AG10803 (cell line): ENCODE measurements around the gene PCDHA4.

ENCODE experiments used
- DNase-seq: peaks from one replicate; pipeline ENCODE4 v3.0.0; 2010; ENCODE audit warnings: low read depth
- H3K4me3 ChIP-seq: 2 replicates; pipeline ENCODE4 v1.5.1; 2011; ENCODE audit warnings: mild to moderate bottlenecking, low read length, control low read depth
- TF ChIP-seq, protein P1 (sequence below): conservative IDR thresholded peaks from 2 replicates; pipeline ENCODE4 v1.5.1; 2011; ENCODE audit warnings: mild to moderate bottlenecking, low read length, control low read depth, inconsistent platforms

PCDHA4 gene

DNA sequence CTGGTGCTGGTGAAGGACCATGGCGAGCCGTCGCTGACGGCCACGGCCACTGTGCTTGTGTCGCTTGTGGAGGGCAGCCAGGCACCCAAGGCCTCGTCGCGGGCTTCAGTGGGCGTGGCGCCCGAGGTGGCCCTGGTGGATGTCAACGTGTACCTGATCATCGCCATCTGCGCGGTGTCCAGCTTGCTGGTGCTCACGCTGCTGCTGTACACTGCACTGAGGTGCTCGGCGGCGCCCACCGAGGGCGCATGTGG is 51.0 kb downstream of the PCDHA4 start:
- TF ChIP-seq, protein P1, sequence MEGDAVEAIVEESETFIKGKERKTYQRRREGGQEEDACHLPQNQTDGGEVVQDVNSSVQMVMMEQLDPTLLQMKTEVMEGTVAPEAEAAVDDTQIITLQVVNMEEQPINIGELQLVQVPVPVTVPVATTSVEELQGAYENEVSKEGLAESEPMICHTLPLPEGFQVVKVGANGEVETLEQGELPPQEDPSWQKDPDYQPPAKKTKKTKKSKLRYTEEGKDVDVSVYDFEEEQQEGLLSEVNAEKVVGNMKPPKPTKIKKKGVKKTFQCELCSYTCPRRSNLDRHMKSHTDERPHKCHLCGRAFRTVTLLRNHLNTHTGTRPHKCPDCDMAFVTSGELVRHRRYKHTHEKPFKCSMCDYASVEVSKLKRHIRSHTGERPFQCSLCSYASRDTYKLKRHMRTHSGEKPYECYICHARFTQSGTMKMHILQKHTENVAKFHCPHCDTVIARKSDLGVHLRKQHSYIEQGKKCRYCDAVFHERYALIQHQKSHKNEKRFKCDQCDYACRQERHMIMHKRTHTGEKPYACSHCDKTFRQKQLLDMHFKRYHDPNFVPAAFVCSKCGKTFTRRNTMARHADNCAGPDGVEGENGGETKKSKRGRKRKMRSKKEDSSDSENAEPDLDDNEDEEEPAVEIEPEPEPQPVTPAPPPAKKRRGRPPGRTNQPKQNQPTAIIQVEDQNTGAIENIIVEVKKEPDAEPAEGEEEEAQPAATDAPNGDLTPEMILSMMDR: no peak
- no peak for DNase-seq
- H3K4me3 ChIP-seq: no peak overlapping the region

DNA sequence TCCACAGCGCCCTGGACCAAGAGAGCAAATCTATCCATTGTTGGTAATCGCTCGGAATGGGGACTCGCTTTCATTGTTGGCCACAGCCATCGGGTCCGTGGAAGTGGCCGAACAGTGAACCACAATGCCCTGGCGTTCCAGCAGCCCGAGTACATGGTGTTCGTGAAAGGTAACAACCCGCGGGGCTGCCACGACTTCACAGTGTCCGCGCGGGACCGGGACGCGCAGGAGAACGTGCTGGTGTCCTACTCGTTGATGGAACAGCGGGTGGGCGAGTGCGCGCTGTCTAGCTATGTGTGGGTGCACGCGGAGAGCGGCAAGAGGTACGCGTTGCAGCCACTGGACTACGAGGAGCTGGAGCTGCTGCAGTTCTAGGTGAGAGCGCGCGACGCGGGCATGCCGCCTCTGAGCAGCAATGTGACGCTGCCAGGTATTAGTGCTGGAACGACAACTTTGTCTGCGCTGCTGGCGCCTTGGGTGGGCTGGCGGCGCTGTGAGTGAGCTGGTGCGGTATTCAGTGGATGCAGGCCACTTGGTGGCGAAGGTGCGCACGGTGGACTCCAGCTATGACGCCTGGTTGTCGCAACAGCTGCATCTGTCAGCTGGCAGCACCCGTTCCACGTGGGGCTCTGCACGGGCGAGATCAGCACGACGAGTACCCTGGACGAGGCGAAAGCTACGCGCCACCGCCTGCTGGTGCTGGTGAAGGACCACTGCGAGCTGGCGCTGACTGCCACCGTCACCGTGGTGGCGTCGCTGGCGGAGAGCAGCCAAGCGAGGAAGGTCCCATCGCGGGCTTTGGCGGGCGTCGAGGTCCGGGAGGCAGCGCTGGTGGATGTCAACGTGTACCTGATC is 55.8 kb downstream of the PCDHA4 start:
- TF ChIP-seq, protein P1: no peak
- no peak for DNase-seq
- H3K4me3 ChIP-seq: no peak overlapping the region
